Measurements from ENCODE around the gene ZNF169.
A peak's percentile ranks its signal among the peaks of the same experiment; 100 is the strongest.
"Not testable (repeated sequence)": the region's sequence is repeated elsewhere in the genome, so short reads cannot be mapped to it uniquely, and the experiment has no call there.

Gene ZNF169

GRCh38 chr9:94259077-94259862, at the start of gene ZNF169:
ZNF169 (plus strand) TSS chr9:94259298; CDS start chr9:94278813, 19,515 bp downstream.
- peak; percentile 94 for DNase-seq

- DNase-seq, result peak; percentile 11
These were observed 48.2 kb upstream of the ZNF169 start for GRCh38 chr9:94210616-94211603.

- peak; percentile 31 for DNase-seq
These were observed 47.0 kb upstream of the ZNF169 start for GRCh38 chr9:94212091-94212490.

- DNase-seq, result no peak
These were observed 46.6 kb upstream of the ZNF169 start for GRCh38 chr9:94212531-94212930.

GRCh38 chr9:94213511-94214124, 45.5 kb upstream of the ZNF169 start:
- DNase-seq, result peak; percentile 94

GRCh38 chr9:94222870-94223269, 36.2 kb upstream of the ZNF169 start:
- no peak for DNase-seq

- not testable (repeated sequence) for DNase-seq
These were observed 33.7 kb upstream of the ZNF169 start for GRCh38 chr9:94225413-94225812.

GRCh38 chr9:94228616-94229015, 30.5 kb upstream of the ZNF169 start:
- DNase-seq, result no peak

GRCh38 chr9:94232428-94232827, 26.7 kb upstream of the ZNF169 start:
- DNase-seq, result no peak

- not testable (repeated sequence) for DNase-seq
These were observed 18.0 kb upstream of the ZNF169 start for GRCh38 chr9:94241098-94241497.

GRCh38 chr9:94245651-94246050, 13.4 kb upstream of the ZNF169 start:
- no peak for DNase-seq

- no peak for DNase-seq
These were observed 8.6 kb upstream of the ZNF169 start for GRCh38 chr9:94250456-94250855.

GRCh38 chr9:94256007-94256406, 3.1 kb upstream of the ZNF169 start:
- no peak for DNase-seq

- not testable (repeated sequence) for DNase-seq
These were observed 6.7 kb downstream of the ZNF169 start for GRCh38 chr9:94265626-94266402.

- DNase-seq, result no peak
These were observed 10.2 kb downstream of the ZNF169 start for GRCh38 chr9:94269264-94269663.

GRCh38 chr9:94270009-94270408, 10.9 kb downstream of the ZNF169 start:
- DNase-seq, result no peak

- DNase-seq, result not testable (repeated sequence)
These were observed 17.9 kb downstream of the ZNF169 start for GRCh38 chr9:94277029-94277428.

- DNase-seq, result no peak
These were observed 18.9 kb downstream of the ZNF169 start for GRCh38 chr9:94277885-94278536.

GRCh38 chr9:94280409-94280989, 21.4 kb downstream of the ZNF169 start:
- DNase-seq, result no peak

- DNase-seq, result no peak
These were observed 22.0 kb downstream of the ZNF169 start for GRCh38 chr9:94281101-94281500.

GRCh38 chr9:94286116-94286515, 27.0 kb downstream of the ZNF169 start:
- DNase-seq, result no peak
